ENCODE results near the gene TYK2. TPM values are rescaled to one million over a fixed set of nuclear protein-coding genes. Genes with fewer than 3 reads are reported as not detected.

The TYK2 gene
- total and polyA plus RNA-seq, 2 of the 4 experiments (the other 2 are of a cell fraction), result 40.9 to 97.9 TPM

DNA sequence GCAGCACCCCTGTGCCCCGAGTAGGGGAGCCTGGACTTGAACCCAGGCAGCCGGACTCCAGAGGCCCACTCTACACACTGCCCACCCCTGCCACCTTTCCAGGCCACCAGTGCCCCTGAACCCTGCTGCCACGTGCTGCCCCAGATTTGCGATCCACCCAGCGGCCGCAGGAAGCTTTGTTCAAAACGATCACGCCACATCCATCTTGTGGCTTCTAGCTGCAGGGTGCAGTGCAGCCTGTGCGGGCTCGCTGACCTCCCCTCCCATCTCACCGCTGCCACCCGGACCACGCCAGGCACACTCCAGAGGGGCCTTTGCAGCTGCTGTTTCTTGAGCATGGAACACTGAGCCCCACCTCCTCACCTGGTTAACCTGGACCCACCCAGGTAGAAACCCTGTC lies 50.8 kb downstream of the TYK2 start:
- H3K56ac ChIP-seq (ENCODE audit: extremely low read depth, insufficient read depth, low read length), result no peak overlapping the region
- H3K27ac ChIP-seq (ENCODE audit: insufficient read depth, low read length), result no peak overlapping the region
- no peak overlapping the region for H3K4me3 ChIP-seq (ENCODE audit: insufficient read depth, low read depth, low read length)
- no peak overlapping the region for H2AK5ac ChIP-seq (ENCODE audit: low read depth, low read length)
- H4K20me1 ChIP-seq (ENCODE audit: insufficient read depth, low read length), result peaks cover 26% of the 10 kb centered on the region
- ChIA-PET CTCF (no interaction called here), POLR2A (ENCODE audit: unreplicated experiment) (no interaction called here)
- WGBS, 2 experiments (ENCODE audit: extremely low coverage in 2 of 2, insufficient read length in 1 of 2), result 95% methylated on average over 11 of the region's 13 CpGs; no CpG with 5 or more reads in 1 of the 2 experiments
- no peak overlapping the region for H2BK20ac ChIP-seq (ENCODE audit: low read depth, low read length)
- intact Hi-C loops (cut with micrococcal nuclease), result no loop called here
- H3K4ac ChIP-seq (ENCODE audit: low read depth, low read length), result no peak overlapping the region
- H3K18ac ChIP-seq (ENCODE audit: low read depth, low read length), result no peak overlapping the region
- peaks cover 25 to 61% of the 10 kb centered on the region in 2 experiments for H3K79me1 ChIP-seq (ENCODE audit: low read depth in 1 of 2, low read length in 2 of 2)
- peaks cover 5% of the 10 kb centered on the region; the same call in 1 of the 2 replicates for H3K4me1 ChIP-seq (ENCODE audit: control insufficient read depth, insufficient read depth, low read length)
- no peaks in the 10 kb centered on the region for H3K27me3 ChIP-seq (ENCODE audit: control insufficient read depth, insufficient read depth, low read length)
- in situ Hi-C loops (cut with MboI; ENCODE audit: low sequenced_read_pairs), result no loop called here
- dilution Hi-C loops (cut with HindIII; ENCODE audit: low sequenced_read_pairs, unreplicated experiment), result no loop called here
- no peak overlapping the region for H4K8ac ChIP-seq (ENCODE audit: low read depth in 2 of 2, low read length in 2 of 2)
- no peak overlapping the region for H3K14ac ChIP-seq (replicated peaks; ENCODE audit: low read depth, low read length)
- ATAC-seq (ENCODE audit: low read depth) (no peak), DNase-seq (no peak)
- no peaks in the 10 kb centered on the region for H3K9me3 ChIP-seq (ENCODE audit: control insufficient read depth, insufficient read depth, low read length)
- H4K91ac ChIP-seq (ENCODE audit: insufficient read depth, low read depth, low read length), result no peak overlapping the region
- TF ChIP-seq, protein P1, sequence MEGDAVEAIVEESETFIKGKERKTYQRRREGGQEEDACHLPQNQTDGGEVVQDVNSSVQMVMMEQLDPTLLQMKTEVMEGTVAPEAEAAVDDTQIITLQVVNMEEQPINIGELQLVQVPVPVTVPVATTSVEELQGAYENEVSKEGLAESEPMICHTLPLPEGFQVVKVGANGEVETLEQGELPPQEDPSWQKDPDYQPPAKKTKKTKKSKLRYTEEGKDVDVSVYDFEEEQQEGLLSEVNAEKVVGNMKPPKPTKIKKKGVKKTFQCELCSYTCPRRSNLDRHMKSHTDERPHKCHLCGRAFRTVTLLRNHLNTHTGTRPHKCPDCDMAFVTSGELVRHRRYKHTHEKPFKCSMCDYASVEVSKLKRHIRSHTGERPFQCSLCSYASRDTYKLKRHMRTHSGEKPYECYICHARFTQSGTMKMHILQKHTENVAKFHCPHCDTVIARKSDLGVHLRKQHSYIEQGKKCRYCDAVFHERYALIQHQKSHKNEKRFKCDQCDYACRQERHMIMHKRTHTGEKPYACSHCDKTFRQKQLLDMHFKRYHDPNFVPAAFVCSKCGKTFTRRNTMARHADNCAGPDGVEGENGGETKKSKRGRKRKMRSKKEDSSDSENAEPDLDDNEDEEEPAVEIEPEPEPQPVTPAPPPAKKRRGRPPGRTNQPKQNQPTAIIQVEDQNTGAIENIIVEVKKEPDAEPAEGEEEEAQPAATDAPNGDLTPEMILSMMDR (conservative IDR thresholded peaks at IDR 0.05; ENCODE audit: low read depth, low read length), result no peak
- TF ChIP-seq MAFK (IDR thresholded peaks at IDR 0.05; ENCODE audit: low read depth, low read length) (no peak), BHLHE40 (IDR thresholded peaks at IDR 0.05; ENCODE audit: low read depth, low read length) (no peak), MXI1 (IDR thresholded peaks at IDR 0.05; ENCODE audit: borderline replicate concordance, low read depth, low read length) (no peak), POLR2A (IDR thresholded peaks at IDR 0.05; ENCODE audit: low read depth, low read length) (no peak), RFX5 (IDR thresholded peaks at IDR 0.05; ENCODE audit: low read depth, low read length) (no peak), MAZ (IDR thresholded peaks at IDR 0.05; ENCODE audit: borderline replicate concordance, low read depth, low read length) (no peak), CEBPB (IDR thresholded peaks at IDR 0.05; ENCODE audit: low read depth, low read length) (no peak), NFE2L2 (IDR thresholded peaks at IDR 0.05; ENCODE audit: low read depth, low read length) (no peak), SMC3 (IDR thresholded peaks at IDR 0.05; ENCODE audit: low read depth, low read length) (no peak), RAD21 (IDR thresholded peaks at IDR 0.05; ENCODE audit: low read length) (no peak), FOS (IDR thresholded peaks at IDR 0.05; ENCODE audit: low read depth, low read length) (no peak), RCOR1 (IDR thresholded peaks at IDR 0.05; ENCODE audit: insufficient replicate concordance, low read length) (no peak), CHD1 (IDR thresholded peaks at IDR 0.05; ENCODE audit: low read depth, low read length) (no peak)
- TF ChIP-seq, protein P2, sequence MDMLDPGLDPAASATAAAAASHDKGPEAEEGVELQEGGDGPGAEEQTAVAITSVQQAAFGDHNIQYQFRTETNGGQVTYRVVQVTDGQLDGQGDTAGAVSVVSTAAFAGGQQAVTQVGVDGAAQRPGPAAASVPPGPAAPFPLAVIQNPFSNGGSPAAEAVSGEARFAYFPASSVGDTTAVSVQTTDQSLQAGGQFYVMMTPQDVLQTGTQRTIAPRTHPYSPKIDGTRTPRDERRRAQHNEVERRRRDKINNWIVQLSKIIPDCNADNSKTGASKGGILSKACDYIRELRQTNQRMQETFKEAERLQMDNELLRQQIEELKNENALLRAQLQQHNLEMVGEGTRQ (IDR thresholded peaks at IDR 0.05; ENCODE audit: low read depth, low read length), result no peak
- TF ChIP-seq, protein P3, sequence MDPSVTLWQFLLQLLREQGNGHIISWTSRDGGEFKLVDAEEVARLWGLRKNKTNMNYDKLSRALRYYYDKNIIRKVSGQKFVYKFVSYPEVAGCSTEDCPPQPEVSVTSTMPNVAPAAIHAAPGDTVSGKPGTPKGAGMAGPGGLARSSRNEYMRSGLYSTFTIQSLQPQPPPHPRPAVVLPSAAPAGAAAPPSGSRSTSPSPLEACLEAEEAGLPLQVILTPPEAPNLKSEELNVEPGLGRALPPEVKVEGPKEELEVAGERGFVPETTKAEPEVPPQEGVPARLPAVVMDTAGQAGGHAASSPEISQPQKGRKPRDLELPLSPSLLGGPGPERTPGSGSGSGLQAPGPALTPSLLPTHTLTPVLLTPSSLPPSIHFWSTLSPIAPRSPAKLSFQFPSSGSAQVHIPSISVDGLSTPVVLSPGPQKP (IDR thresholded peaks at IDR 0.05; ENCODE audit: borderline replicate concordance, low read depth, low read length), result no peak
- no peak overlapping the region for H3K4me2 ChIP-seq (ENCODE audit: low read depth, low read length)
- H4K5ac ChIP-seq (ENCODE audit: low read depth, low read length), result no peak overlapping the region
- no peak overlapping the region for H3K23ac ChIP-seq (ENCODE audit: low read depth, low read length)
- no peak overlapping the region for H2BK120ac ChIP-seq (ENCODE audit: low read depth, low read length)
- H2AFZ ChIP-seq (replicated peaks; ENCODE audit: low read length, poor library complexity), result no peak overlapping the region
- peaks cover 51% of the 10 kb centered on the region for H3K36me3 ChIP-seq (ENCODE audit: control insufficient read depth, insufficient read depth, low read length)
- H2BK5ac ChIP-seq (ENCODE audit: low read depth, low read length, poor library complexity, severe bottlenecking), result no peak overlapping the region
- no peak overlapping the region for H2BK15ac ChIP-seq (ENCODE audit: low read depth, low read length)
- BruUV-seq (replicated peaks), result no TSS peak
- no peak overlapping the region for H3K9ac ChIP-seq (ENCODE audit: low read depth, low read length)
- H2AK9ac ChIP-seq (replicated peaks; ENCODE audit: low read depth, low read length, poor library complexity), result no peak overlapping the region
- H3K9me1 ChIP-seq (ENCODE audit: insufficient read depth, low read length), result no peaks in the 10 kb centered on the region; the same call in 1 of the 2 replicates

Data from IMR-90 (cell line).